ENCODE data around the gene POR.
"Not testable (repeated sequence)": the region's sequence is repeated elsewhere in the genome, so short reads cannot be mapped to it uniquely, and the experiment has no call there.

POR gene

GRCh38 chr7:75914655-75915415 lies at the start of gene POR:
POR (plus strand) TSS chr7:75915155; CDS start chr7:75954002, 38,847 bp downstream.
- peak; percentile 94 for DNase-seq (ENCODE audit: low spot score)

GRCh38 chr7:75866114-75866488 lies 48.9 kb upstream of the POR start:
- DNase-seq (ENCODE audit: low spot score): no peak

GRCh38 chr7:75866489-75867389 lies 48.2 kb upstream of the POR start:
- DNase-seq (ENCODE audit: low spot score): peak; percentile 65

- DNase-seq (ENCODE audit: low spot score): no peak
These were observed 47.6 kb upstream of the POR start for GRCh38 chr7:75867390-75867717.

GRCh38 chr7:75868153-75868552 lies 46.8 kb upstream of the POR start:
- no peak for DNase-seq (ENCODE audit: low spot score)

- peak; percentile 20 for DNase-seq (ENCODE audit: low spot score)
These were observed 45.1 kb upstream of the POR start for GRCh38 chr7:75869776-75870379.

- no peak for DNase-seq (ENCODE audit: low spot score)
These were observed 44.3 kb upstream of the POR start for GRCh38 chr7:75870557-75871161.

- DNase-seq (ENCODE audit: low spot score): no peak
These were observed 42.7 kb upstream of the POR start for GRCh38 chr7:75872073-75872782.

GRCh38 chr7:75874180-75874579 lies 40.8 kb upstream of the POR start:
- DNase-seq (ENCODE audit: low spot score): not testable (repeated sequence)

GRCh38 chr7:75875113-75876080 lies 39.6 kb upstream of the POR start:
- DNase-seq (ENCODE audit: low spot score): peak; percentile 47

GRCh38 chr7:75876126-75876881 lies 38.7 kb upstream of the POR start:
- DNase-seq (ENCODE audit: low spot score): no peak

- no peak for DNase-seq (ENCODE audit: low spot score)
These were observed 36.6 kb upstream of the POR start for GRCh38 chr7:75878312-75878768.

- peak; percentile 94 for DNase-seq (ENCODE audit: low spot score)
These were observed 36.0 kb upstream of the POR start, which contains the start of gene RHBDD2 for GRCh38 chr7:75878769-75879611. RHBDD2 (plus strand) TSS chr7:75879034; CDS start chr7:75879083, 49 bp downstream.

GRCh38 chr7:75879771-75880184 lies 35.2 kb upstream of the POR start:
- DNase-seq (ENCODE audit: low spot score): peak; percentile 10

GRCh38 chr7:75880242-75880641 lies 34.7 kb upstream of the POR start:
- no peak for DNase-seq (ENCODE audit: low spot score)

GRCh38 chr7:75881436-75882095 lies 33.4 kb upstream of the POR start:
- DNase-seq (ENCODE audit: low spot score): no peak

- DNase-seq (ENCODE audit: low spot score): not testable (repeated sequence)
These were observed 31.6 kb upstream of the POR start for GRCh38 chr7:75883265-75883824.

GRCh38 chr7:75884476-75884875 lies 30.5 kb upstream of the POR start:
- DNase-seq (ENCODE audit: low spot score): no peak

Measured in kidney tubule cell (primary cell).